ENCODE results near the gene GPC3. TPM values are rescaled to one million over a fixed set of nuclear protein-coding genes. Genes with fewer than 3 reads are reported as not detected.

Gene GPC3
- total and polyA plus RNA-seq, 4 experiments from 2014 or later: 0.20 to 2.4 (median 0.22) TPM; not detected in 1

GRCh38 chrX:133792198-133792953 lies 193.0 kb downstream of the GPC3 start:
- Mint-ChIP-seq H3K9me3 (peaks cover 0 to 2% (median 0%) of the 10 kb centered on the region in 8 donors), H3K4me1 (no peaks in the 10 kb centered on the region), H3K4me3 (no peak overlapping the region), H3K36me3 (no peaks in the 10 kb centered on the region), H3K27ac (no peak overlapping the region), H3K27me3 (no peaks in the 10 kb centered on the region)
- intact Hi-C loops (cut with micrococcal nuclease): loop anchor here (1.0 to 2.0 kb wide), 4 partner anchors 46 to 394 kb away; no protein-coding TSS in a partner anchor
- peak; percentile 42 to 64 (median 59) for DNase-seq
- CTCF ChIA-PET (ENCODE audit: partially characterized antibody): interaction anchor here (1.0 to 3.8 kb wide), 14 partner anchors 9 to 604 kb away, joined by 3 to 14 read pairs (median 4); no protein-coding TSS in a partner anchor
- H3K4me1 ChIP-seq (ENCODE audit: insufficient read depth, low read length): no peaks in the 10 kb centered on the region
- H3K27ac ChIP-seq (ENCODE audit: low read depth, low read length): no peak overlapping the region
- POLR2A ChIA-PET (ENCODE audit: partially characterized antibody): interaction anchor here (0.5 kb wide), 1 partner anchor 10 kb away, joined by 3 read pairs; no protein-coding TSS in a partner anchor
- no peaks in the 10 kb centered on the region for H3K27me3 ChIP-seq (ENCODE audit: insufficient read depth, low read length)
- H3K4me3 ChIP-seq (ENCODE audit: low read length in 2 of 2): no peak overlapping the region
- H3K36me3 ChIP-seq (ENCODE audit: insufficient read depth, low read length): no peaks in the 10 kb centered on the region
- no peaks in the 10 kb centered on the region for H3K9me3 ChIP-seq (ENCODE audit: control insufficient read depth in 1 of 2, low read length in 2 of 2)

GRCh38 chrX:133789829-133790228 lies 195.6 kb downstream of the GPC3 start:
- ChIA-PET CTCF (ENCODE audit: partially characterized antibody) (interaction anchor here (0.8 to 1.1 kb wide), 2 partner anchors 9 to 464 kb away, joined by 3 read pairs; no protein-coding TSS in a partner anchor), POLR2A (ENCODE audit: partially characterized antibody) (no interaction called here)
- H3K27me3 Mint-ChIP-seq: no peaks in the 10 kb centered on the region
- H3K4me3 ChIP-seq (ENCODE audit: low read length in 2 of 2): no peak overlapping the region
- H3K9me3 ChIP-seq (ENCODE audit: control insufficient read depth in 1 of 2, low read length in 2 of 2): no peaks in the 10 kb centered on the region
- no peaks in the 10 kb centered on the region for H3K27me3 ChIP-seq (ENCODE audit: insufficient read depth, low read length)
- H3K4me3 Mint-ChIP-seq: no peak overlapping the region
- no peaks in the 10 kb centered on the region for H3K36me3 ChIP-seq (ENCODE audit: insufficient read depth, low read length)
- no peak for DNase-seq
- intact Hi-C loops (cut with micrococcal nuclease): no loop called here
- no peaks in the 10 kb centered on the region for H3K4me1 Mint-ChIP-seq
- H3K27ac ChIP-seq (ENCODE audit: low read depth, low read length): no peak overlapping the region
- H3K36me3 Mint-ChIP-seq: no peaks in the 10 kb centered on the region
- no peak overlapping the region for H3K27ac Mint-ChIP-seq
- H3K9me3 Mint-ChIP-seq: peaks cover 0 to 2% (median 0%) of the 10 kb centered on the region in 8 donors
- H3K4me1 ChIP-seq (ENCODE audit: insufficient read depth, low read length): no peaks in the 10 kb centered on the region

GRCh38 chrX:133786382-133786781 lies 199.0 kb downstream of the GPC3 start:
- ChIA-PET CTCF (ENCODE audit: partially characterized antibody) (no interaction called here), POLR2A (ENCODE audit: partially characterized antibody) (no interaction called here)
- DNase-seq: no peak
- Mint-ChIP-seq H3K27me3 (peaks cover 0 to 2% of the 10 kb centered on the region in 2 donors), H3K4me1 (no peaks in the 10 kb centered on the region), H3K9me3 (no peaks in the 10 kb centered on the region), H3K4me3 (no peak overlapping the region), H3K27ac (no peak overlapping the region), H3K36me3 (no peaks in the 10 kb centered on the region)
- Histone ChIP-seq H3K4me3 (ENCODE audit: low read length in 2 of 2) (no peak overlapping the region), H3K9me3 (ENCODE audit: control insufficient read depth in 1 of 2, low read length in 2 of 2) (no peaks in the 10 kb centered on the region), H3K27me3 (ENCODE audit: insufficient read depth, low read length) (no peaks in the 10 kb centered on the region), H3K4me1 (ENCODE audit: insufficient read depth, low read length) (no peaks in the 10 kb centered on the region), H3K36me3 (ENCODE audit: insufficient read depth, low read length) (no peaks in the 10 kb centered on the region), H3K27ac (ENCODE audit: low read depth, low read length) (no peak overlapping the region)
- intact Hi-C loops (cut with micrococcal nuclease): no loop called here

- Mint-ChIP-seq H3K4me3 (no peak overlapping the region), H3K27me3 (peaks cover 0 to 3% of the 10 kb centered on the region in 2 donors), H3K4me1 (no peaks in the 10 kb centered on the region), H3K27ac (no peak overlapping the region), H3K36me3 (no peaks in the 10 kb centered on the region), H3K9me3 (no peaks in the 10 kb centered on the region)
- Histone ChIP-seq H3K36me3 (ENCODE audit: insufficient read depth, low read length) (no peaks in the 10 kb centered on the region), H3K4me1 (ENCODE audit: insufficient read depth, low read length) (no peaks in the 10 kb centered on the region), H3K9me3 (ENCODE audit: control insufficient read depth in 1 of 2, low read length in 2 of 2) (no peaks in the 10 kb centered on the region), H3K27me3 (ENCODE audit: insufficient read depth, low read length) (no peaks in the 10 kb centered on the region), H3K4me3 (ENCODE audit: low read length in 2 of 2) (no peak overlapping the region), H3K27ac (ENCODE audit: low read depth, low read length) (no peak overlapping the region)
- DNase-seq: no peak
- CTCF ChIA-PET (ENCODE audit: partially characterized antibody): interaction anchor here (2.2 kb wide), 1 partner anchor 10 kb away, joined by 12 read pairs; no protein-coding TSS in a partner anchor
- POLR2A ChIA-PET (ENCODE audit: partially characterized antibody): no interaction called here
- intact Hi-C loops (cut with micrococcal nuclease): no loop called here
These were observed 202.1 kb downstream of the GPC3 start for GRCh38 chrX:133783274-133783673.

- CTCF ChIA-PET (ENCODE audit: partially characterized antibody): interaction anchor here (1.2 kb wide), 1 partner anchor 13 kb away, joined by 3 read pairs; no protein-coding TSS in a partner anchor
- Mint-ChIP-seq H3K27ac (no peak overlapping the region), H3K27me3 (peaks cover 0 to 5% of the 10 kb centered on the region in 2 donors), H3K4me3 (no peak overlapping the region), H3K36me3 (no peaks in the 10 kb centered on the region), H3K9me3 (no peaks in the 10 kb centered on the region), H3K4me1 (no peaks in the 10 kb centered on the region)
- no peak overlapping the region for H3K27ac ChIP-seq (ENCODE audit: low read depth, low read length)
- DNase-seq: no peak
- H3K27me3 ChIP-seq (ENCODE audit: insufficient read depth, low read length): no peaks in the 10 kb centered on the region
- no peaks in the 10 kb centered on the region for H3K36me3 ChIP-seq (ENCODE audit: insufficient read depth, low read length)
- H3K9me3 ChIP-seq (ENCODE audit: control insufficient read depth in 1 of 2, low read length in 2 of 2): no peaks in the 10 kb centered on the region
- POLR2A ChIA-PET (ENCODE audit: partially characterized antibody): no interaction called here
- intact Hi-C loops (cut with micrococcal nuclease): no loop called here
- no peaks in the 10 kb centered on the region for H3K4me1 ChIP-seq (ENCODE audit: insufficient read depth, low read length)
- no peak overlapping the region for H3K4me3 ChIP-seq (ENCODE audit: low read length in 2 of 2)
These were observed 204.2 kb downstream of the GPC3 start for GRCh38 chrX:133781174-133781573.

- DNase-seq: peak; percentile 6 to 27 (median 24)
- ChIA-PET POLR2A (ENCODE audit: partially characterized antibody) (no interaction called here), CTCF (ENCODE audit: partially characterized antibody) (interaction anchor here (1.0 kb wide), 1 partner anchor 30 kb away, joined by 4 read pairs; no protein-coding TSS in a partner anchor)
- no peak overlapping the region for H3K27ac Mint-ChIP-seq
- no peaks in the 10 kb centered on the region for H3K27me3 ChIP-seq (ENCODE audit: insufficient read depth, low read length)
- peaks cover 0 to 3% of the 10 kb centered on the region in 2 donors for H3K27me3 Mint-ChIP-seq
- H3K9me3 ChIP-seq (ENCODE audit: control insufficient read depth in 1 of 2, low read length in 2 of 2): no peaks in the 10 kb centered on the region
- H3K4me3 ChIP-seq (ENCODE audit: low read length in 2 of 2): no peak overlapping the region
- no peaks in the 10 kb centered on the region for H3K36me3 ChIP-seq (ENCODE audit: insufficient read depth, low read length)
- H3K4me1 Mint-ChIP-seq: no peaks in the 10 kb centered on the region
- no peaks in the 10 kb centered on the region for H3K9me3 Mint-ChIP-seq
- H3K27ac ChIP-seq (ENCODE audit: low read depth, low read length): no peak overlapping the region
- no peaks in the 10 kb centered on the region for H3K4me1 ChIP-seq (ENCODE audit: insufficient read depth, low read length)
- H3K36me3 Mint-ChIP-seq: no peaks in the 10 kb centered on the region
- intact Hi-C loops (cut with micrococcal nuclease): loop anchor here (1.0 to 2.0 kb wide), 2 partner anchors 31 to 77 kb away; no protein-coding TSS in a partner anchor
- H3K4me3 Mint-ChIP-seq: no peak overlapping the region
These were observed 209.3 kb downstream of the GPC3 start for GRCh38 chrX:133776072-133776471.

- Mint-ChIP-seq H3K9me3 (no peaks in the 10 kb centered on the region), H3K27ac (no peak overlapping the region), H3K27me3 (peaks cover 0 to 3% of the 10 kb centered on the region in 2 donors), H3K36me3 (no peaks in the 10 kb centered on the region), H3K4me3 (no peak overlapping the region), H3K4me1 (no peaks in the 10 kb centered on the region)
- Histone ChIP-seq H3K27ac (ENCODE audit: low read depth, low read length) (no peak overlapping the region), H3K36me3 (ENCODE audit: insufficient read depth, low read length) (no peaks in the 10 kb centered on the region), H3K27me3 (ENCODE audit: insufficient read depth, low read length) (no peaks in the 10 kb centered on the region), H3K4me1 (ENCODE audit: insufficient read depth, low read length) (no peaks in the 10 kb centered on the region), H3K9me3 (ENCODE audit: control insufficient read depth in 1 of 2, low read length in 2 of 2) (no peaks in the 10 kb centered on the region), H3K4me3 (ENCODE audit: low read length in 2 of 2) (no peak overlapping the region)
- intact Hi-C loops (cut with micrococcal nuclease): no loop called here
- DNase-seq: no peak
- POLR2A ChIA-PET (ENCODE audit: partially characterized antibody): no interaction called here
- CTCF ChIA-PET (ENCODE audit: partially characterized antibody): interaction anchor here (1.0 to 1.7 kb wide), 3 partner anchors 13 to 77 kb away, joined by 3 to 4 read pairs (median 4); no protein-coding TSS in a partner anchor
These were observed 210.6 kb downstream of the GPC3 start for GRCh38 chrX:133774807-133775206.

Data from CD4-positive, alpha-beta memory T cell (primary cell).